SU-DHL-6 (cell line): ENCODE results near the gene NT5C2.

Source experiments
- EZH2phosphoT487 ChIP-seq: fragments of 200-600 bp; sonication (generic), shearing (Covaris generic); conservative IDR thresholded peaks from 2 replicates; pipeline ENCODE4 v1.6.1; 2018; ENCODE audit warnings: mild to moderate bottlenecking, antibody characterized with exemption, low read length, moderate library complexity, mixed read lengths
- TF ChIP-seq, protein P1 (sequence below): fragments of 200-600 bp; sonication (generic); IDR thresholded peaks from one replicate; pipeline ENCODE4 v1.5.1; 2017; ENCODE audit warnings: antibody characterized with exemption, mild to moderate bottlenecking, low read length, moderate library complexity; ENCODE audit not compliant: insufficient read depth, poor library complexity, severe bottlenecking

GRCh38 chr10:103171278-103171677 is 21.8 kb downstream of the NT5C2 start:
- TF ChIP-seq, protein P1, sequence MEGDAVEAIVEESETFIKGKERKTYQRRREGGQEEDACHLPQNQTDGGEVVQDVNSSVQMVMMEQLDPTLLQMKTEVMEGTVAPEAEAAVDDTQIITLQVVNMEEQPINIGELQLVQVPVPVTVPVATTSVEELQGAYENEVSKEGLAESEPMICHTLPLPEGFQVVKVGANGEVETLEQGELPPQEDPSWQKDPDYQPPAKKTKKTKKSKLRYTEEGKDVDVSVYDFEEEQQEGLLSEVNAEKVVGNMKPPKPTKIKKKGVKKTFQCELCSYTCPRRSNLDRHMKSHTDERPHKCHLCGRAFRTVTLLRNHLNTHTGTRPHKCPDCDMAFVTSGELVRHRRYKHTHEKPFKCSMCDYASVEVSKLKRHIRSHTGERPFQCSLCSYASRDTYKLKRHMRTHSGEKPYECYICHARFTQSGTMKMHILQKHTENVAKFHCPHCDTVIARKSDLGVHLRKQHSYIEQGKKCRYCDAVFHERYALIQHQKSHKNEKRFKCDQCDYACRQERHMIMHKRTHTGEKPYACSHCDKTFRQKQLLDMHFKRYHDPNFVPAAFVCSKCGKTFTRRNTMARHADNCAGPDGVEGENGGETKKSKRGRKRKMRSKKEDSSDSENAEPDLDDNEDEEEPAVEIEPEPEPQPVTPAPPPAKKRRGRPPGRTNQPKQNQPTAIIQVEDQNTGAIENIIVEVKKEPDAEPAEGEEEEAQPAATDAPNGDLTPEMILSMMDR, result no peak
- no peak for TF ChIP-seq EZH2phosphoT487
